Nephron progenitor cell (in vitro differentiated cells): Measurements from ENCODE around the gene ENDOD1.
"Not testable (repeated sequence)": the region's sequence is repeated elsewhere in the genome, so short reads cannot be mapped to it uniquely, and the experiment has no call there.

Source experiments
- DNase-seq: peaks from one replicate; pipeline ENCODE4 v3.0.0; 2021
- H3K27ac Mint-ChIP-seq: 2 replicates; pipeline ENCODE4 v1.8.0; 2021; ENCODE audit warnings: mild to moderate bottlenecking, moderate library complexity, mixed read lengths
- H3K27me3 Mint-ChIP-seq: 2 replicates; pipeline ENCODE4 v1.8.0; 2021; ENCODE audit warnings: mild to moderate bottlenecking, low read depth, mixed read lengths; ENCODE audit not compliant: poor library complexity
- H3K36me3 Mint-ChIP-seq: 2 replicates; pipeline ENCODE4 v1.8.0; 2021; ENCODE audit warnings: low read depth, mixed read lengths
- H3K4me1 Mint-ChIP-seq: 2 replicates; pipeline ENCODE4 v1.8.0; 2021; ENCODE audit warnings: mixed read lengths
- H3K4me3 Mint-ChIP-seq: 2 replicates; pipeline ENCODE4 v1.8.0; 2021; ENCODE audit warnings: mild to moderate bottlenecking, moderate library complexity, mixed read lengths
- H3K9me3 Mint-ChIP-seq: 2 replicates; pipeline ENCODE4 v1.8.0; 2021; ENCODE audit warnings: mild to moderate bottlenecking, moderate library complexity, mixed read lengths
- CTCF ChIP-seq: fragments of 200-600 bp; sonication (generic); IDR thresholded peaks from 2 replicates; pipeline ENCODE4 v1.5.0; 2021; ENCODE audit warnings: antibody characterized with exemption

The ENDOD1 gene

GRCh38 chr11:95108671-95109551, 19.3 kb downstream of the ENDOD1 start:
- Mint-ChIP-seq H3K9me3 (peaks cover 5% of the 10 kb centered on the region), H3K36me3 (peaks cover 6% of the 10 kb centered on the region), H3K4me1 (peaks cover 74% of the 10 kb centered on the region), H3K4me3 (peak overlapping the region; percentile 3), H3K27me3 (peaks cover 7% of the 10 kb centered on the region), H3K27ac (peak overlapping the region; percentile 99)
- TF ChIP-seq CTCF = no peak
- DNase-seq = no peak

GRCh38 chr11:95111471-95111870, 21.8 kb downstream of the ENDOD1 start:
- not testable (repeated sequence) for H3K27me3 Mint-ChIP-seq, H3K27ac Mint-ChIP-seq, H3K4me3 Mint-ChIP-seq, H3K36me3 Mint-ChIP-seq, H3K9me3 Mint-ChIP-seq, DNase-seq
- H3K4me1 Mint-ChIP-seq = peaks cover 49% of the 10 kb centered on the region

GRCh38 chr11:95111923-95112540, 22.4 kb downstream of the ENDOD1 start:
- no peak for TF ChIP-seq CTCF
- Mint-ChIP-seq H3K27me3 (peaks cover 4% of the 10 kb centered on the region), H3K9me3 (peaks cover 5% of the 10 kb centered on the region), H3K27ac (no peak overlapping the region), H3K4me1 (peaks cover 44% of the 10 kb centered on the region), H3K4me3 (no peak overlapping the region), H3K36me3 (peaks cover 6% of the 10 kb centered on the region)
- no peak for DNase-seq

GRCh38 chr11:95115597-95115996, 26.0 kb downstream of the ENDOD1 start:
- Mint-ChIP-seq H3K36me3 (peaks cover 6% of the 10 kb centered on the region), H3K27me3 (peaks cover 7% of the 10 kb centered on the region), H3K27ac (no peak overlapping the region), H3K9me3 (peaks cover 20% of the 10 kb centered on the region), H3K4me1 (peaks cover 8% of the 10 kb centered on the region), H3K4me3 (no peak overlapping the region)
- TF ChIP-seq CTCF = no peak
- DNase-seq = no peak

- Mint-ChIP-seq H3K27ac (no peak overlapping the region), H3K4me3 (no peak overlapping the region), H3K9me3 (peaks cover 15% of the 10 kb centered on the region), H3K4me1 (peaks cover 6% of the 10 kb centered on the region), H3K36me3 (no peaks in the 10 kb centered on the region), H3K27me3 (peaks cover 3% of the 10 kb centered on the region)
- no peak for TF ChIP-seq CTCF
- no peak for DNase-seq
These were observed 29.9 kb downstream of the ENDOD1 start for GRCh38 chr11:95119361-95120060.

GRCh38 chr11:95121698-95122097, 32.1 kb downstream of the ENDOD1 start:
- Mint-ChIP-seq H3K27me3 (peaks cover 5% of the 10 kb centered on the region), H3K4me3 (no peak overlapping the region), H3K36me3 (no peaks in the 10 kb centered on the region), H3K27ac (no peak overlapping the region), H3K9me3 (peaks cover 15% of the 10 kb centered on the region), H3K4me1 (peaks cover 6% of the 10 kb centered on the region)
- no peak for TF ChIP-seq CTCF
- DNase-seq = no peak
